ENCODE measurements around the gene EIF4E2. TPM values are rescaled to one million over a fixed set of nuclear protein-coding genes. Genes with fewer than 3 reads are reported as not detected.

EIF4E2 gene
- total RNA-seq, 2 experiments from 2014 or later: 45.9 to 46.0 TPM

DNA sequence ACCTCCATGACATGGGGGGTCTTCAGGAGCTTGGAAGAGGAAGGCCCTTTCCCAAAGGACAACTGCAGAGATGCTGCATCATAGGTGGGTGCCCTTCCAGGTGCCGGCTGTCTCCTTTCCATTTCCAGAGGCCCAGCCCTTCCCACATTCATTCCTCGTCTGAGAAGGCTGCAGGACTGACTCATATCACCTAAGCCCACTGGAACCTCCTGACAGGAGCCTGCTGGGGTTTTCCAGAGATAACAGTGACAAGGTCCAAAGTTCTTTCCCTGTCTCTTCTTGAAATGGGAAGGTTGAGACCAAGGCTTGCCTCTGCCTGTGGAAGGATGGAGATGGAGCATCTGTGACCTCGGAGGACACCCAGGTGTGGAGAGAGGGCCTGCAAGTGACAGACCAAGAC is 33.9 kb upstream of the EIF4E2 start:
- no peak overlapping the region for H3K4me3 ChIP-seq (ENCODE audit: low read length)
- DNase-seq (no peak), ATAC-seq (ENCODE audit: poor library complexity) (no peak)
- H3K27me3 ChIP-seq (ENCODE audit: control insufficient read depth in 1 of 2, insufficient read depth in 2 of 2, low read length in 2 of 2): peaks cover 9 to 14% of the 10 kb centered on the region in 2 experiments
- no peak overlapping the region for H3K27ac Mint-ChIP-seq
- no peaks in the 10 kb centered on the region for H3K4me1 Mint-ChIP-seq (ENCODE audit: low read depth)
- no peak overlapping the region for H3K4me3 Mint-ChIP-seq
- H3K27ac ChIP-seq (ENCODE audit: low read depth in 1 of 2, low read length in 2 of 2): no peak overlapping the region
- intact Hi-C loops (cut with DNase I, micrococcal nuclease): no loop called here
- peaks cover 34% of the 10 kb centered on the region for H3K27me3 Mint-ChIP-seq
- peaks cover 1% of the 10 kb centered on the region for H3K4me1 ChIP-seq (ENCODE audit: insufficient read depth, low read length)
- H3K9me3 Mint-ChIP-seq: no peaks in the 10 kb centered on the region
- no peaks in the 10 kb centered on the region for H3K36me3 Mint-ChIP-seq (ENCODE audit: low read depth)
- TF ChIP-seq, protein P1, sequence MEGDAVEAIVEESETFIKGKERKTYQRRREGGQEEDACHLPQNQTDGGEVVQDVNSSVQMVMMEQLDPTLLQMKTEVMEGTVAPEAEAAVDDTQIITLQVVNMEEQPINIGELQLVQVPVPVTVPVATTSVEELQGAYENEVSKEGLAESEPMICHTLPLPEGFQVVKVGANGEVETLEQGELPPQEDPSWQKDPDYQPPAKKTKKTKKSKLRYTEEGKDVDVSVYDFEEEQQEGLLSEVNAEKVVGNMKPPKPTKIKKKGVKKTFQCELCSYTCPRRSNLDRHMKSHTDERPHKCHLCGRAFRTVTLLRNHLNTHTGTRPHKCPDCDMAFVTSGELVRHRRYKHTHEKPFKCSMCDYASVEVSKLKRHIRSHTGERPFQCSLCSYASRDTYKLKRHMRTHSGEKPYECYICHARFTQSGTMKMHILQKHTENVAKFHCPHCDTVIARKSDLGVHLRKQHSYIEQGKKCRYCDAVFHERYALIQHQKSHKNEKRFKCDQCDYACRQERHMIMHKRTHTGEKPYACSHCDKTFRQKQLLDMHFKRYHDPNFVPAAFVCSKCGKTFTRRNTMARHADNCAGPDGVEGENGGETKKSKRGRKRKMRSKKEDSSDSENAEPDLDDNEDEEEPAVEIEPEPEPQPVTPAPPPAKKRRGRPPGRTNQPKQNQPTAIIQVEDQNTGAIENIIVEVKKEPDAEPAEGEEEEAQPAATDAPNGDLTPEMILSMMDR (IDR thresholded peaks at IDR 0.05): no peak
- ChIA-PET CTCF (no interaction called here), POLR2A (interaction anchor here (0.8 kb wide), 1 partner anchor 34 kb away, joined by 3 read pairs; the partner anchor contains the start of genes EIF4E2 and TIGD1)
- no peaks in the 10 kb centered on the region for H3K36me3 ChIP-seq (ENCODE audit: insufficient read depth, low read length)
- peaks cover 0 to 7% of the 10 kb centered on the region in 2 experiments for H3K9me3 ChIP-seq (ENCODE audit: control insufficient read depth in 1 of 2, insufficient read depth in 1 of 2, low read length in 2 of 2)

DNA sequence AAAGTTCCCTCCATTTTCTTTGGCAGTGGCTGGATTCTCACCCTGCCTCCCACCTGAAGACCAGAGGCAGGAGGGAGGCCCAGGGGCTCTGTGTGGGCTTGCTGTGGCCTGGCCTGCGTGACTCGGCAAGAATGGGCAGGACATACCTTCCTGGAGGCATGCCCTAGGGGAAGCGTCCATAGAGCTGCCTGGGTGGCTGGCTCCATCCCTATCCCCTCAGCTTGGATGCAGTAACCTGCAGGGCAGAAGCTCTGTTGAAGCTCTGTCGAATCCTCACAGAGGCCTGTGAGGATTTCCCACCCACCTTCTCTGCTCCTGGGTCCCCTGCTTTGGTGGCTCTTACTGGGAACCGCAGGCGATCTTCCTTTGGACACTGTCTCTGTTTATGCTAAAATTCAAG is 31.6 kb upstream of the EIF4E2 start:
- H3K4me1 ChIP-seq (ENCODE audit: insufficient read depth, low read length): peaks cover 22% of the 10 kb centered on the region
- Mint-ChIP-seq H3K36me3 (ENCODE audit: low read depth) (no peaks in the 10 kb centered on the region), H3K4me1 (ENCODE audit: low read depth) (peaks cover 6% of the 10 kb centered on the region), H3K4me3 (no peak overlapping the region), H3K27me3 (peaks cover 45% of the 10 kb centered on the region), H3K27ac (no peak overlapping the region), H3K9me3 (no peaks in the 10 kb centered on the region)
- peaks cover 29% of the 10 kb centered on the region in 2 experiments for H3K27me3 ChIP-seq (ENCODE audit: control insufficient read depth in 1 of 2, insufficient read depth in 2 of 2, low read length in 2 of 2)
- no peak for DNase-seq
- ChIA-PET POLR2A (interaction anchor here (0.6 kb wide), 1 partner anchor 32 kb away, joined by 3 read pairs; the partner anchor contains the start of genes EIF4E2 and TIGD1), CTCF (no interaction called here)
- H3K36me3 ChIP-seq (ENCODE audit: insufficient read depth, low read length): no peaks in the 10 kb centered on the region
- no peak for ATAC-seq (ENCODE audit: poor library complexity)
- no peak overlapping the region for H3K4me3 ChIP-seq (ENCODE audit: low read length)
- intact Hi-C loops (cut with DNase I, micrococcal nuclease): no loop called here
- peaks cover 0 to 18% of the 10 kb centered on the region in 2 experiments for H3K9me3 ChIP-seq (ENCODE audit: control insufficient read depth in 1 of 2, insufficient read depth in 1 of 2, low read length in 2 of 2)
- no peak overlapping the region for H3K27ac ChIP-seq (ENCODE audit: low read depth in 1 of 2, low read length in 2 of 2)
- TF ChIP-seq, protein P1 (IDR thresholded peaks at IDR 0.05): no peak

DNA sequence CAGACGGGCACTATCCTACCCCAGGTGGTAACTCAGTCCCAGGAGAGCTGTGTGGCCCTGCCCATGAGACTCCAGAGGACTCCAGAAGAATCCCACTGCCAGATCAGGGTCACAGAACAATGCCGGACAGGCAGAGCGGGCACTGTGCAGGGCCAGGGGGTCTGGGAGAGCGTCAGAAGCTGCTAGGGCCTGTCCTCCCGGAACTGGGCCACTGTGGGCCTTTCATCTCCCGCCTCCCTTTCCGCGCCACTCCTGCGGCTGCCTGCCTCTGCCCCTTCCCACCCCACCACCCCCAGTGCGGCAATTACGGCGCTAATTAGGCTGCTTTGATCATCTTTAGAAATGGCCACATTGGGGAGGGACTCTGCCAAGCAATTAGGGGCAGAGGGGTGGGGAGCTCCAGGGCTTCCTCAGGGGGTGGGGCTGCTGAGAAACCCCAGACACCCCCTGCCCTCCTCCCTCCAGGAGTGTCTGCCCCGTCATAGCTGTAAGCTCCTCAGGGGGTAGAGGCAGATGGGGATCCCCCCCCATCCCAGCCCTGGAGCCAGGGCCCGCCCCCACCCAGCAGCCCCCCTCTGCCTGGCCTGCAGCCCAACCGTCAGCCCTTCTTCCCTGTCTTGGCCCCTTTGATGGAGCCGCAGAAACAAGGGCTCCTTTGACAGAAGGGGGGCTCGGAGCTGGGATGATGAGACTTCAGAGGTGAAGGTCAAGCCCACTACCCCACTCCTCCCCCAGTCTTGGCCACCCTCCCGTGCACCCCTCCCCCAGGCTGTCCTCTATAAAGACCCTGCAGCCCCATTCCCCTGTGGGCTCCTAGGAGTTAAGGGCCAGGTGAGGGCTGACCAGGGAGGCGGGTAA is 30.7 kb upstream of the EIF4E2 start, which contains the start of gene PRSS56:
Gene PRSS56 (plus strand): TSS at position 808 of the 858 bp plus-strand sequence. CDS start 211 bp downstream, outside the sequence.
- Mint-ChIP-seq H3K4me1 (ENCODE audit: low read depth) (peaks cover 6% of the 10 kb centered on the region), H3K9me3 (no peaks in the 10 kb centered on the region), H3K36me3 (ENCODE audit: low read depth) (no peaks in the 10 kb centered on the region), H3K4me3 (no peak within 1 kb of the TSS), H3K27me3 (peaks cover 53% of the 10 kb centered on the region), H3K27ac (no peak within 1 kb of the TSS)
- Histone ChIP-seq H3K9me3 (ENCODE audit: control insufficient read depth in 1 of 2, insufficient read depth in 1 of 2, low read length in 2 of 2) (peaks cover 0 to 21% of the 10 kb centered on the region in 2 experiments), H3K27ac (ENCODE audit: low read depth in 1 of 2, low read length in 2 of 2) (no peak within 1 kb of the TSS), H3K4me1 (ENCODE audit: insufficient read depth, low read length) (peaks cover 28% of the 10 kb centered on the region), H3K27me3 (ENCODE audit: control insufficient read depth in 1 of 2, insufficient read depth in 2 of 2, low read length in 2 of 2) (peaks cover 36 to 39% of the 10 kb centered on the region in 2 experiments), H3K4me3 (ENCODE audit: low read length) (no peak within 1 kb of the TSS), H3K36me3 (ENCODE audit: insufficient read depth, low read length) (no peaks in the 10 kb centered on the region)
- DNase-seq (no peak), ATAC-seq (ENCODE audit: poor library complexity) (no peak)
- POLR2A ChIA-PET: interaction anchor here (1.0 kb wide), 1 partner anchor 30 kb away, joined by 3 read pairs; the partner anchor contains the start of gene TIGD1
- TF ChIP-seq, protein P1 (IDR thresholded peaks at IDR 0.05): no peak
- intact Hi-C loops (cut with DNase I, micrococcal nuclease): loop anchor here (5.0 to 10.0 kb wide), 3 partner anchors 83 to 613 kb away; partner anchors contain the start of gene NPPC (in 1 of the 2)
- CTCF ChIA-PET: no interaction called here
